Measurements from ENCODE around the gene TSPAN18.

TSPAN18 gene

GRCh38 chr11:44780940-44781631 lies 54.3 kb downstream of the TSPAN18 start:
- no peak for DNase-seq

- DNase-seq = no peak
These were observed 54.9 kb downstream of the TSPAN18 start for GRCh38 chr11:44781655-44782054.

- DNase-seq = no peak
These were observed 55.7 kb downstream of the TSPAN18 start for GRCh38 chr11:44782478-44782877.

DNA sequence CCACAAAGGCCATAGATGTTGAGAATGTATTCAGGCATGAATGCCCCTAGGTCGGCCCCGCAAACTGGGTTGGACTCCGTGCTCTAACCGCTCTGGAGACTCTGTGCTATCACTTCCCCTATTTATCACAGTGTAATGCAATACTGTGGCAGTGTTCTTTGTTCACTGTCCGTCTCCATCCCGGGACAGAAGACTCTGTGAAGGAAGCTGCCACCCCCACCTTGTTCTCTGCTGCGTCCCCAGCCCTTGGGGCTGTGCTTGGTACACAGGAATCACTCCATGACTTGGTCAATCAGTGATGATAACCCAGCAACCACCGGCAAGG lies 57.6 kb downstream of the TSPAN18 start:
- DNase-seq = no peak

GRCh38 chr11:44784851-44785250 lies 58.1 kb downstream of the TSPAN18 start:
- no peak for DNase-seq

GRCh38 chr11:44785856-44786607 lies 59.3 kb downstream of the TSPAN18 start:
- DNase-seq = no peak

GRCh38 chr11:44787070-44787469 lies 60.3 kb downstream of the TSPAN18 start:
- DNase-seq = no peak

- no peak for DNase-seq
These were observed 61.2 kb downstream of the TSPAN18 start for GRCh38 chr11:44787981-44788380.

GRCh38 chr11:44788536-44789261 lies 61.9 kb downstream of the TSPAN18 start:
- DNase-seq = no peak

DNA sequence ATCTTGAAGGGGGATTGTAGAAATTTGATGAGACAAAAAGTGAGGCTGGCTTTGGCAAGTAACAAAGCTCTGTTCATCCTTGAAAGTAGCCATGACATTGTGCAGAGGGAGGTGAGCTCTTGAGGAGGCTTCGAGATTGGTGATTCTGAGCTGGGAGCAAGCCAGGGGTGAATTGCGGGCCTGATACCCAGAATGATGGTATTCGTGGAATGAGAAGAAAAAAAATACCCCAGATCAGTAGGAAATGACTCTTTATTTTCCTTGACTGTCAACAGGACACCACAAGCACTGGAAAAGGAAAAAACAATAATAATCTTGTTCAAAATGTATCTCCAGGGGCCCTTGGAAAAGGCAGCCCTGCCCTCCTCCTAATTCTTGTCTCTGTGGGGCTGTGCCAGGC lies 62.7 kb downstream of the TSPAN18 start:
- DNase-seq = no peak

DNA sequence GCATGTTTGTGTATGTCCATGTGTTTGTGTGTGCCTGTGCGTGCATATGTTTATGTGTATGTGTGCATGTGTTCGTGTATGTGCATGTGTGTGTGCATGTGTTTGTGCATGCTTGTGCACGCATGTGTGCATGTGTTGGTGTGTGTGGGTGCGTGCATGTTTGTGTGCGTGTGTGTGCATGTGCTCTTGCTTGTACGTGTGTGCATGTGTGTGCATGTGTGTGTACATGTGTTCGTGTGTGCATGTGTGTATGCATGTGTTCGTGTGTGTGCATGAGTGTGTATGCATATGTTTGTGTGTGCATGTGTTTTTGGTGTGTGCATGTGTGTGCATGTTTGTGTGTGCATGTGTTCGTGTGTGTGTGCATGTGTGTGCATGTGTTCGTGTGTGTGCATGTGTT lies 63.4 kb downstream of the TSPAN18 start:
- DNase-seq = no peak

- DNase-seq = no peak
These were observed 64.7 kb downstream of the TSPAN18 start for GRCh38 chr11:44791316-44791925.

DNA sequence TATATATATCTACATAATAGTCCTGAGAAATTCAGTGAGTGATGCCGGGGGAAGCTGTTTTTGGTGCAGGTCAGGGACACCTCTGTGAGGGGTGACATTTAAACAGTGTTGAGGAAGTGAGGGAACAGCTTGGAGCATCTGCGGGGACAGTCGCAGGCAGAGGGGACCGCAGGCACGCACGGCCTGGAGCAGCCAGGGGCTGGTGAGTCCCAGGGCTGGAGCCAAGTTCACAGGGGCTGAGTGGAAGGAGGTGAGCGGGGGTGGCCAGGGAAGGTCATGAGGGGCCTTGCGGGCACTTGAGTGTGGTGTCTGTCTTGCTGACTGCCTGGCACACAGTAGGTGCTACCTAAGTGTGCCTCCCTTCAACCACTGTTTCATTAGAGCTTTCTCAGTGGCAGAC lies 65.4 kb downstream of the TSPAN18 start:
- DNase-seq = no peak

GRCh38 chr11:44793350-44794090 lies 66.8 kb downstream of the TSPAN18 start:
- DNase-seq = no peak

DNA sequence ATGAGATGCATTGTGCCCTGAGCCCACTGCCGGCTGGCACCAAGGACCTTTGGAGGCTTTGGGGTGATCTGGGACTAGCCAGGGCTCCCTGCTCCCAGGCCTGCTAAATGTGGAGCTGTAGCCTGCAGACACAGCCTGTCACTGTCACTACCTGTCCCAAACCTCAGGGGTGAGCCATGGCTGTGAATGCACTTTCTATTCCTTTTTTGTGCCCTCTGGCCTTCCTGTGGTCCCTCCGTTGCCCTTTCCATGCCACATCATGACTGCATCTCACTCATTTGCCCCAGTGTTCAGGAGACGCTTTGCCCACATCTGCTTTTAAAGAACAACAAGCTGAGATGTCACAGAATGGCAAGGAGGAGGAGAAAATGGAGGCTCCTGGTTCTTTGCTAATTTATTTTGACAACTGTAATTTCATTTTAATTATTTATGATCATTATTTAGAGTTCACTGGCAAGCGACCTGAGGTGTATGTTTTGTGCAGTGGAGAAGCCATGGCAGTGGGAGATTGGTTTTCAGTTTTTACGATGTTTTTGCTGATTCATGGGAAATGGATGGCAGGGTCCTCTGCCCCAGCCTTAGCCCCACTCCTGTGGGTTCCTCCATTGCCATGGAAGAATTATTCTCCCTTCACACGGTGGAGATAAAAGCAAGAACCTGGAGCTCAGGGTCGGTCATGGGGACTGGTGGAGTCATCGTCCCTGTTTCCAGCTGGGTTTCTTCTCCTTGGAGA lies 69.2 kb downstream of the TSPAN18 start:
- DNase-seq = no peak

DNA sequence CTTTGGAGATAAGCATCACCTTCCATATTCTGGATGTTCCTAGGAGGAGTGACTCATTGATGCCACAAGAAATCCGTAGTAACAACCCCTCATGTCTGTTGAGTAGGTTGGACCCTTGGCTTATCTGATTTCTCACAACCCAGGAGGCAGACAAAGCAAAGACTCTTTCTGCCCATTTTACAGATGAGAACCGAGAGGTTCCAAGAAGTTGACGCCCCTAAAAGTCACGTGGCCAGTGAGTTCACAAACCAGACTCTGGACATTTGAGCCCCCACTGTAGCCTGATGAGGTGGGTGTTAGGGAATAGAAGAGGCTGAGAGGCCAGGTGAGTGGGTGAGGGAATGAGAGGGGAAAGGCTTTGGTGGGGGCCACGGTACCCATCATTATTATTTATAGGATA lies 70.3 kb downstream of the TSPAN18 start:
- DNase-seq = no peak

- no peak for DNase-seq
These were observed 71.3 kb downstream of the TSPAN18 start for GRCh38 chr11:44797886-44798606.

GRCh38 chr11:44798607-44798972 lies 71.8 kb downstream of the TSPAN18 start:
- no peak for DNase-seq

DNA sequence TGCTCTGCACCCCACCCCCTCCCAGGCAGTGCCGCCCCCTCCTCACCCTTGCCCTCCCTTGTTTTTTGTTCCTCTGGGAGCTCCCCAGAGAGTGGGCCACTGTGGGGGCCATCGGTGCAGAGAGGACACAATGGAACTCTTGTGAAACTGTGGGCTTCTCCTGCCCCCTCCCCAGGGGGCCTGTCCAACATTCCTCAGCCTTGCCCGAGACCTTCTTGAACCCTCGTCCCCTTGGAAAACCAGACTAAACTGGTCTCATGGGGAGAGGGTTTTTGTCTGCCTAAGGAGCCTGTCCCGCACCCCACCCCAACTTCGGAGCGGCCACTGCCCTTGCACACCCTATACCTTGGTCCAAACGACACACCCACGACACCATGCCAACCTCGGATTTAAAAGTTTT lies 72.2 kb downstream of the TSPAN18 start:
- DNase-seq = no peak

- no peak for DNase-seq
These were observed 75.6 kb downstream of the TSPAN18 start for GRCh38 chr11:44802347-44802746.

DNA sequence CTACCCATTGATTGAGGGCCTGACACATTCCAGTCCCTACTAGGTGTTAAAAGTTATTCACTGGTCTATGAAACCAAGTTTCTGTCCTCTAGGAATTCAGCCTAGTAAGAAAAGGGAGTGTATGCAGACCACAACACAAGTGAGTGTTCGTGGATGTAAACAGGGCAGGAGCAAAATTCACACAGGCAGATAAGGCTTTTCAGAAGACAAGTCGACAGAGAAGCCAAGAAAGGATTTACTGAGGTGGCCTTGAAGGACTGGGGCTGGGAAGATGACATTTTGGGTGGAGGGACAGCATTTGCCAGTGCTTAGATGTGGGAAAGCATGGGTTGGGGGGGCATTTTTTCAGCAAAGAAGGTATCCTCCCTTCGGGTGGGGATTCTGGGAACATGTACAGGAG lies 76.2 kb downstream of the TSPAN18 start:
- DNase-seq = no peak
